Measurements from ENCODE around the gene EFCAB13.

GRCh38 chr17:47368262-47368661, 44.5 kb downstream of the EFCAB13 start:
- no peak for TF ChIP-seq POLR2A (IDR thresholded peaks at IDR 0.05)
- no peak for TF ChIP-seq CTCF (IDR thresholded peaks at IDR 0.05)

Measured in right lobe of liver (tissue), 4 donors.